K562 (cell line): ENCODE data around the gene CHST13. TPM values are rescaled to one million over a fixed set of nuclear protein-coding genes. Genes with fewer than 3 reads are reported as not detected.

Experiments
- ATAC-seq: fragments of 200-7000 bp; cut with Tn5 transposase; 3 replicates; pipeline ENCODE4 v1.9.1; 2020; ENCODE audit warnings: moderate library complexity
- BruUV-seq: library from RNA; stranded (reverse); fragments of 400-500 nt; replicated peaks from 2 replicates; lab custom pipeline; 2021; lab: Mats Ljungman, UMichigan
- CTCF ChIA-PET: fragments of 300-600 bp; formaldehyde crosslinking; extraction: SDS; loops from one replicate; lab custom pipeline; 2021; ENCODE audit warnings: low intra/inter-chr PET ratio; lab: Yijun Ruan, JAX
- POLR2A ChIA-PET: fragments of 300-600, 350-650 bp; sonication (Branson Sonifier 250); formaldehyde crosslinking; extraction: SDS; loops from one replicate; lab custom pipeline; 2021; ENCODE audit warnings: antibody characterized with exemption, inconsistent platforms; lab: Yijun Ruan, JAX
- DNase-seq, 4 experiments: peaks; one replicate each; pipeline versions ENCODE4 v3.0.0 to v3.0.0-alpha.2; 2011 to 2018; ENCODE audit warnings: low spot score in 3 of 4, mixed read lengths in 3 of 4; ENCODE audit errors: extremely low read depth in 1 of 4
- FAIRE-seq: peaks from 2 replicates; lab custom pipeline; 2011; peaks lifted over from hg19 to GRCh38; lab: Jason Lieb, UNC
- H2AFZ ChIP-seq: 2 replicates; pipeline ENCODE4 v1.6.0; 2011; ENCODE audit warnings: low read depth, low read length, control low read depth, inconsistent platforms
- H3K27ac ChIP-seq: fragments of 200-600 bp; 3 replicates; pipeline ENCODE4 v1.8.0; 2011; ENCODE audit warnings: low read depth, mild to moderate bottlenecking, control low read depth, inconsistent platforms, low read length, moderate library complexity, mixed read lengths; ENCODE audit errors: extremely low read depth
- H3K27me3 ChIP-seq, 2 experiments: fragments of 300-600 bp in 1 of 2; 2 replicates in 1 of 2; 3 replicates in 1 of 2; pipeline versions ENCODE4 v1.6.0 to v1.8.0; 2011; ENCODE audit warnings: inconsistent platforms in 2 of 2, low read length in 2 of 2, mild to moderate bottlenecking in 1 of 2, mixed read lengths in 1 of 2, moderate library complexity in 1 of 2; ENCODE audit not compliant: control insufficient read depth in 2 of 2, insufficient read depth in 2 of 2
- H3K36me3 ChIP-seq: fragments of 300-600 bp; 3 replicates; pipeline ENCODE4 v1.8.0; 2011; ENCODE audit warnings: mild to moderate bottlenecking, low read length, inconsistent platforms; ENCODE audit not compliant: control insufficient read depth, insufficient read depth
- H3K4me1 ChIP-seq, 2 experiments: fragments of 200-600 bp in 1 of 2; replicated peaks in 1 of 2; 2 replicates in 1 of 2; 3 replicates in 1 of 2; pipeline versions ENCODE4 v1.5.1 to v1.8.0; 2011; ENCODE audit warnings: inconsistent platforms in 2 of 2, low read length in 2 of 2, mild to moderate bottlenecking in 1 of 2, mixed read lengths in 1 of 2, moderate library complexity in 1 of 2; ENCODE audit not compliant: control insufficient read depth in 2 of 2, insufficient read depth in 2 of 2
- H3K4me2 ChIP-seq: 2 replicates; pipeline ENCODE4 v1.6.1; 2011; ENCODE audit warnings: low read length, control low read depth, inconsistent platforms, mixed read lengths; ENCODE audit not compliant: insufficient read depth
- H3K4me3 ChIP-seq: fragments of 200-600 bp; sonication (generic), shearing (Covaris generic); 2 replicates; pipeline ENCODE4 v1.5.1; 2016; ENCODE audit warnings: control low read depth, inconsistent platforms
- H3K79me2 ChIP-seq: fragments of 200-600 bp; 3 replicates; pipeline ENCODE4 v1.8.0; 2011; ENCODE audit warnings: low read length, inconsistent platforms; ENCODE audit not compliant: control insufficient read depth, insufficient read depth
- H3K9ac ChIP-seq, 2 experiments: 2 replicates each; pipeline versions ENCODE4 v1.6.0 to v1.6.1; 2011; ENCODE audit warnings: low read depth in 2 of 2, low read length in 2 of 2, control low read depth in 1 of 2, inconsistent platforms in 1 of 2, mild to moderate bottlenecking in 1 of 2, mixed read lengths in 1 of 2; ENCODE audit not compliant: insufficient read depth in 1 of 2
- H3K9me1 ChIP-seq: one replicate; pipeline ENCODE4 v1.6.0; 2011; ENCODE audit warnings: inconsistent platforms, mild to moderate bottlenecking, low read length, moderate library complexity; ENCODE audit not compliant: control insufficient read depth, insufficient read depth
- H3K9me3 ChIP-seq: replicated peaks from 2 replicates; pipeline ENCODE4 v1.5.1; 2011; ENCODE audit warnings: low read depth, low read length, inconsistent platforms; ENCODE audit not compliant: control insufficient read depth, insufficient read depth
- H4K20me1 ChIP-seq: replicated peaks from 2 replicates; pipeline ENCODE4 v1.6.1; 2011; ENCODE audit warnings: low read length, inconsistent platforms, mixed read lengths; ENCODE audit not compliant: control insufficient read depth, insufficient read depth
- BACH1 ChIP-seq: fragments of 200-800 bp; sonication (Bioruptor generic); IDR thresholded peaks from 2 replicates; pipeline ENCODE4 v1.6.1; 2016; ENCODE audit warnings: missing genetic modification characterization, missing compliant biosample characterization
- BCOR ChIP-seq: fragments of 450-650 bp; IDR thresholded peaks from 2 replicates; pipeline ENCODE4 v1.6.1; 2016
- CHD2 ChIP-seq: IDR thresholded peaks from 2 replicates; pipeline ENCODE4 v1.6.1; 2011; ENCODE audit warnings: low read depth, low read length
- FOS ChIP-seq: IDR thresholded peaks from 3 replicates; pipeline ENCODE4 v1.6.1; 2011; ENCODE audit not compliant: insufficient read length; ENCODE audit errors: extremely low read depth
- NFRKB ChIP-seq: fragments of 450-650 bp; IDR thresholded peaks from 2 replicates; pipeline ENCODE4 v1.6.1; 2016; ENCODE audit warnings: low read depth
- RCOR1 ChIP-seq, 2 experiments: IDR thresholded peaks; 2 replicates each; pipeline ENCODE4 v1.6.1; 2012; ENCODE audit warnings: low read depth in 2 of 2, low read length in 2 of 2, borderline replicate concordance in 1 of 2, improper control_type of control experiment in 1 of 2
- SMAD4 ChIP-seq: fragments of 250-450 bp; sonication (Bioruptor Pico); conservative IDR thresholded peaks from 2 replicates; pipeline ENCODE4 v1.8.0; 2021; ENCODE audit warnings: inconsistent platforms, mild to moderate bottlenecking, moderate library complexity
- SRSF3 ChIP-seq: fragments of 200-400 bp; formaldehyde crosslinking; IDR thresholded peaks from 2 replicates; pipeline ENCODE4 v1.6.1; 2016; ENCODE audit warnings: mild to moderate bottlenecking, low read length, moderate library complexity; ENCODE audit not compliant: insufficient read depth
- ZMIZ1 ChIP-seq, 2 experiments: fragments of 150-350 bp in 1 of 2; IDR thresholded peaks; 2 replicates each; pipeline ENCODE4 v1.6.1; 2012 to 2016; ENCODE audit warnings: low read depth in 2 of 2, low read length in 2 of 2, mild to moderate bottlenecking in 1 of 2, moderate library complexity in 1 of 2
- ZNF232 ChIP-seq: sonication (generic); formaldehyde crosslinking; IDR thresholded peaks from 2 replicates; pipeline ENCODE4 v1.8.0; 2022; ENCODE audit warnings: mild to moderate bottlenecking, missing genetic modification reagents
- ZNF436 ChIP-seq: fragments of 250-450, 450-650 bp; sonication (Bioruptor Pico); formaldehyde crosslinking; IDR thresholded peaks from 2 replicates; pipeline ENCODE4 v1.7.0; 2020; ENCODE audit warnings: mild to moderate bottlenecking
- WGBS: fragments of 100-300 bp; shearing (Covaris generic); methylation state at CpG from one replicate; pipeline ENCODE4 v1.1.6; 2016; ENCODE audit warnings: low coverage, mixed read lengths; ENCODE audit not compliant: insufficient coverage; ENCODE audit errors: missing lambda C conversion rate; 5-methylcytosine and 5-hydroxymethylcytosine counted together
- in situ Hi-C: fragments of 300-500 bp; cut with MboI; formaldehyde crosslinking; loops from 4 replicates; pipeline ENCODE4 v1.15.0; 2018; ENCODE audit warnings: inconsistent platforms, mixed read lengths
- intact Hi-C: fragments of 100-400 bp; cut with micrococcal nuclease; formaldehyde crosslinking; loops from 2 replicates; pipeline ENCODE4 v1.14.2; 2022
- polyA plus RNA-seq, 8 experiments: library from polyadenylated mRNA; depleted of rRNA in 4 of 8; stranded (reverse) in 5 of 8; unstranded in 3 of 8; fragments of >200 nt; fragmentation: Nextera tagmentation in 2 of 8; fragmentation: Illumina TruSeq in 1 of 8; extraction: Ambion mirVana in 2 of 8; extraction: Trizol in 1 of 8; gene quantifications; 2 replicates each; pipeline versions ENCODE4 v1.2.1 to v1.2.3, GENCODE V29; 2011 to 2014; ENCODE audit warnings: inconsistent platforms in 1 of 8, missing spikeins in 1 of 8
- total RNA-seq, 7 experiments: library from RNA; depleted of rRNA in 6 of 7; stranded (reverse); fragments of >200 nt in 6 of 7; fragmentation: Illumina TruSeq in 2 of 7; extraction: Trizol in 2 of 7; gene quantifications; 2 replicates each; pipeline versions ENCODE4 v1.2.1 to v1.2.3, GENCODE V29; 2011 to 2021; ENCODE audit warnings: low replicate concordance in 1 of 7

Gene CHST13
- total and polyA plus RNA-seq, 9 of the 15 experiments (the other 6 are each of a cell fraction or from before 2014, with no cell fraction given) = not detected

GRCh38 chr3:126531051-126531330, 7.0 kb downstream of the CHST13 start:
- Histone ChIP-seq H3K79me2 (no peaks in the 10 kb centered on the region), H4K20me1 (no peaks in the 10 kb centered on the region; the same call in 1 of the 2 replicates), H2AFZ (no peak overlapping the region), H3K9me1 (no peaks in the 10 kb centered on the region), H3K4me2 (no peak overlapping the region), H3K27me3 (peaks cover 0 to 10% of the 10 kb centered on the region in 2 experiments; a peak in 1 of 5 replicates), H3K4me3 (no peak overlapping the region), H3K9ac (no peak overlapping the region), H3K4me1 (no peaks in the 10 kb centered on the region), H3K9me3 (no peaks in the 10 kb centered on the region), H3K36me3 (no peaks in the 10 kb centered on the region), H3K27ac (no peak overlapping the region)
- TF ChIP-seq SMAD4 (CRISPR knock-in tag) = no peak
- TF ChIP-seq FOS = no peak
- no peak for TF ChIP-seq CHD2
- TF ChIP-seq BCOR = no peak
- no peak for TF ChIP-seq SRSF3
- no peak for TF ChIP-seq BACH1 (tag)
- TF ChIP-seq ZMIZ1 (IDR thresholded peaks at IDR 0.05; ENCODE audit: low read depth in 2 of 2, low read length in 2 of 2) = no peak
- TF ChIP-seq NFRKB = no peak
- TF ChIP-seq ZNF232 (CRISPR knock-in tag) = no peak
- no peak for TF ChIP-seq RCOR1 (IDR thresholded peaks at IDR 0.05; ENCODE audit: borderline replicate concordance in 1 of 2, low read depth in 2 of 2, low read length in 2 of 2)
- TF ChIP-seq ZNF436 (CRISPR knock-in tag) = no peak
- no TSS peak for BruUV-seq
- in situ Hi-C loops = no loop called here
- ATAC-seq = no peak
- ChIA-PET POLR2A (no interaction called here), CTCF (no interaction called here)
- intact Hi-C loops = no loop called here
- 49% methylated on average over 6 of the region's 6 CpGs for WGBS
- FAIRE-seq = no peak
- no peak for DNase-seq
